IPS-15b (cell line): ENCODE measurements around the gene PYCR2.
"Not testable (repeated sequence)": the region's sequence is repeated elsewhere in the genome, so short reads cannot be mapped to it uniquely, and the experiment has no call there.

Experiments used
- H3K27me3 ChIP-seq: one replicate; pipeline ENCODE4 v1.6.1; 2013; ENCODE audit warnings: low read length; ENCODE audit not compliant: control insufficient read depth, insufficient read depth
- H3K36me3 ChIP-seq: one replicate; pipeline ENCODE4 v1.6.1; 2013; ENCODE audit warnings: low read length; ENCODE audit not compliant: control insufficient read depth, insufficient read depth
- H3K4me1 ChIP-seq: one replicate; pipeline ENCODE4 v1.6.1; 2013; ENCODE audit warnings: mild to moderate bottlenecking, low read length; ENCODE audit not compliant: control insufficient read depth, insufficient read depth
- H3K4me3 ChIP-seq: one replicate; pipeline ENCODE4 v1.5.1; 2013; ENCODE audit warnings: low read depth, low read length
- H3K9ac ChIP-seq: one replicate; pipeline ENCODE4 v1.6.1; 2013; ENCODE audit warnings: low read depth, mild to moderate bottlenecking, low read length
- H3K9me3 ChIP-seq: one replicate; pipeline ENCODE4 v1.6.1; 2013; ENCODE audit warnings: mild to moderate bottlenecking, low read length; ENCODE audit not compliant: control insufficient read depth, insufficient read depth

PYCR2 gene

DNA sequence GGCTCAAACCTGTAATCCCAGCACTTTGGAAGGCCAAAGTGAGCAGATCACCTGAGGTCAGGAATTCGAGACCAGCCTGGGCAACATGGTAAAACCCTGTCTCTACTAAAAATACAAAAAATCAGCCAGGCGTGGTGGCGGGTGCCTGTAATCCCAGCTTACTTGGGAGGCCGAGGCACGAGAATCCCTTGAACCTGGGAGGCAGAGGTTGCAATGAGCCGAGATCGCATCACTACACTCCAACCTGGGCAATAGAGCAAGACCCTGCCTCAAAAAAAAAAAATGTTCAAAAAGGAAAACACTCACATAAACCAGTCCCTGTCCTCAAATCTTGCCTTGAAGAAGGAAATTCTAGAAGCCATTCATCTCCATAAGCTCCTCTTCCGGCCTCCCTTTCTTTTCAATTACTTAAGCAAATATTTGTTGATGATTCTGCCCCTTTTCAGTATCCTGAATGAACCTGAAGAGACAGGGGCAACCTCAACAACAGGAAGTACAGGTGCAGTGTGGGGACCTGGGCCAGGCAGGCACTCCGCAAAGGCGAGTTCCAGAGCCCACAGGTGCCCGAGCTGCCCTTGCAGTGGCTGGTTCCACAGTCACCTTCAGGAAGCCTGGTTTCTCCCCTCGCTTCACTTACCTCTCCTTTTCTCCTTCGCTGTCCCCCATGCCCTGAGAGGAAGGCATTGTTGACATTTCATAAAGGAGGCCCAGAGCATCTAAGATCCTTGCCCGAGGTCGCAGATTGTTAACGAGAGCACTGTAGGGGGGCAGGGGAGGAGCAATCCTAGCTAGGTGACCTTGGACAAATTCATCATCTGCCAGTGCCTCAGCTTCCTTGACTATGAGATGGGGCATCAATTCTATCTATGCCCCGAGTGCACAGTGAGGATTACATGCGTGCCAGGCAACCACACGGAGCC is 26.2 kb downstream of the PYCR2 start:
- Histone ChIP-seq H3K36me3 (no peaks in the 10 kb centered on the region), H3K9me3 (no peaks in the 10 kb centered on the region), H3K27me3 (no peaks in the 10 kb centered on the region), H3K4me3 (no peak overlapping the region), H3K9ac (no peak overlapping the region), H3K4me1 (peaks cover 20% of the 10 kb centered on the region)

GRCh38 chr1:225896937-225897549 is 27.0 kb downstream of the PYCR2 start:
- no peak overlapping the region for H3K4me3 ChIP-seq
- peaks cover 20% of the 10 kb centered on the region for H3K4me1 ChIP-seq
- H3K36me3 ChIP-seq, result no peaks in the 10 kb centered on the region
- no peaks in the 10 kb centered on the region for H3K27me3 ChIP-seq
- no peak overlapping the region for H3K9ac ChIP-seq
- no peaks in the 10 kb centered on the region for H3K9me3 ChIP-seq

DNA sequence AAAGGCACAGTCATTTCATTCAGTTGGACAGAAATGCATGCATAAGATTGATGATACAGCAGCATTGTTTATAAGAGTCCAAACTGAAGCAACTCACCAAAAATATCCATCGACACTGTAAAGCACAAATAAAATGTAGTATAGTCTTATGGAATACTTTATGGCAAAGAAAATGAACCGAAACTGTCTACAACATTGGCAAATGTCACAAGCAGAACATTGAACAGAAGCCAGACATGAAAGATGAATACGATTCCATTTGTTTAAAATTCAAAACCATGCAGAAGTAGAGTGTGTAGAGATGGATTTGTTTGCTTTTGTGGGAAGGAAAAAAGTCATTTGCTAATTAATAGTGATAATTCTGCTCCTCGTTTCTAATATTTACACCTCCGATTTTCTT is 27.6 kb downstream of the PYCR2 start:
- Histone ChIP-seq H3K9me3 (no peaks in the 10 kb centered on the region), H3K4me1 (peaks cover 20% of the 10 kb centered on the region), H3K4me3 (no peak overlapping the region), H3K9ac (no peak overlapping the region), H3K27me3 (no peaks in the 10 kb centered on the region), H3K36me3 (no peaks in the 10 kb centered on the region)

- Histone ChIP-seq H3K27me3 (no peaks in the 10 kb centered on the region), H3K36me3 (no peaks in the 10 kb centered on the region), H3K9ac (no peak overlapping the region), H3K4me1 (peaks cover 22% of the 10 kb centered on the region), H3K9me3 (no peaks in the 10 kb centered on the region), H3K4me3 (no peak overlapping the region)
Measured at GRCh38 chr1:225892307-225892706, 31.7 kb downstream of the PYCR2 start.

DNA sequence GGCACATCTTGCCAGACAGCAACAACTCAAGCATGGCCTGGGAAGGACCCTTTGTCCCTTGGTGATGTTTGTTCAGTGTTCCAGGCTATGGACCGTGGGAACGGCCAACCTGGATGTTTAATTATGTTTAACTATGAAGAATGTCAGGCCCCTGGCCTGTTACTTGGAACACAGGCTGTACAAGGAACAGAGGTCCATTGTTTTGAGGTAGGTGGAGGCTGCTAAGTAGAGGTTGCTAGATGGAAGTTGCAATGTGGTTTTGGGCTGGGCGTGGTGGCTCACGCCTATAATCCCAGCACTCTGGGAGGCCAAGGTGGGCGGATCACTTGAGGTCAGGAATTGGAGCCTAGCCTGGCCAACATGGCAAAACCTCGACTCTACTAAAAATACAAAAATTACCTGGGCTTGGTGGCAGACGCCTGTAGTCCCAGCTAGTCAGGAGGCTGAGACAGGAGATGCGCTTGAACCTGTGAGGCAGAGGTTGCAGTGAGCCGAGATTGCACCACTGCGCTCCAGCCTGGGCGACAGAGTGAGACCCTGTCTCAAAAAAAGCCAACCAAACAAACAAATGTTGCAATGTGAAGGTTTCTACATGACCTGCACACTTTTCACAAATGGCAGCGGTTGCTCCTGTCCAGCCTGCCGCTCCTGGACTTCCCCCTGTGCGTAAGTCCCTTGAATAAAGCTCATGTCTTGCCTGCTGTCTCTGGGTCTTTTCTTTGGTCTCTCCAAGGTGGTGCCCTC is 32.6 kb downstream of the PYCR2 start:
- peaks cover 20% of the 10 kb centered on the region for H3K4me1 ChIP-seq
- no peak overlapping the region for H3K9ac ChIP-seq
- no peaks in the 10 kb centered on the region for H3K27me3 ChIP-seq
- no peaks in the 10 kb centered on the region for H3K9me3 ChIP-seq
- no peaks in the 10 kb centered on the region for H3K36me3 ChIP-seq
- H3K4me3 ChIP-seq, result no peak overlapping the region

DNA sequence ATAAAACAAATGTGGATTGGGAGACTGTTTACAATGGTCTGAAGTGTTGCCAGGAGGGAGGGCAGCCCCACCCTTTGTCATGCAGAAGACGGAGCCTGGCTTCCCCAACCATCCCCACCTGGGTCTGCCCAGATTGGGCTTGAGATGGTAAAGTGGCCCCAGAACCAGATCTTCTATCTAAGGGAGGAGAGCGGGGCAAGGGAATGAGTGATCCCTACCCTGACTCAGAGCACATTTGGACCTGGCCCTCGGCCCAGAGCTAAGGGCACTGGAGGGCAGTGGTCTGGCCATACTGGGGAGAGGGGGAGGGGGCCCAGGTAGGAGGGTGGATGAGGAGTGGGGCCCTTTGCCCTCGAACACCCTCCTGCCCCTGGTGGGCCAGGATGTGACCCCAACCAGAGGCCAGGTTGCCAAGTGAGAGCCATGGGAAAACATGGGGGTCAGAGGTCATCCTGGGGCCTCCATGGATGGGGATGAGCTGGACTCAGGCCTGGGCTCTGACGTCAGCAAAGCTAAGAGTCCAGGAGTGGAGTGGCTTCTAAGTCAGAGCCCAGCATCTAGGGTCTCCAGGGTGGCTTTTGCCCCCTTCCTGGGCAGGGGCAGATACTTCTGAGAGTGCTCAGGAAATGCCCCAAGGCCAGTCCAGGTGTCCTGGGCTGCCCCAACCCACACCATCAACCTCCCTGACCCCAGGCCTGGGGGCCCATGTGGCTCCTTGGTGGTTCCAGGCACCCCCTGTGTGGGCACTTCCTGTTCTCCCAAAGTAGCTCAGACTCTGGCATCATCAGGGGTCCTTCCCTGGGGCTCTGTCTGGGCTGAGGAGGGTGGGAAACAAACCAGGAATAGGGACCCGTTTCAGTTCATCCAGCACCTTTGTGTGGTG is 33.5 kb downstream of the PYCR2 start:
- Histone ChIP-seq H3K27me3 (no peaks in the 10 kb centered on the region), H3K9me3 (no peaks in the 10 kb centered on the region), H3K4me3 (no peak overlapping the region), H3K9ac (peak overlapping the region; percentile 12), H3K4me1 (peaks cover 20% of the 10 kb centered on the region), H3K36me3 (no peaks in the 10 kb centered on the region)

- H3K27me3 ChIP-seq, result no peaks in the 10 kb centered on the region
- no peaks in the 10 kb centered on the region for H3K36me3 ChIP-seq
- H3K9ac ChIP-seq, result no peak overlapping the region
Measured at GRCh38 chr1:225889743-225890142, 34.3 kb downstream of the PYCR2 start.

DNA sequence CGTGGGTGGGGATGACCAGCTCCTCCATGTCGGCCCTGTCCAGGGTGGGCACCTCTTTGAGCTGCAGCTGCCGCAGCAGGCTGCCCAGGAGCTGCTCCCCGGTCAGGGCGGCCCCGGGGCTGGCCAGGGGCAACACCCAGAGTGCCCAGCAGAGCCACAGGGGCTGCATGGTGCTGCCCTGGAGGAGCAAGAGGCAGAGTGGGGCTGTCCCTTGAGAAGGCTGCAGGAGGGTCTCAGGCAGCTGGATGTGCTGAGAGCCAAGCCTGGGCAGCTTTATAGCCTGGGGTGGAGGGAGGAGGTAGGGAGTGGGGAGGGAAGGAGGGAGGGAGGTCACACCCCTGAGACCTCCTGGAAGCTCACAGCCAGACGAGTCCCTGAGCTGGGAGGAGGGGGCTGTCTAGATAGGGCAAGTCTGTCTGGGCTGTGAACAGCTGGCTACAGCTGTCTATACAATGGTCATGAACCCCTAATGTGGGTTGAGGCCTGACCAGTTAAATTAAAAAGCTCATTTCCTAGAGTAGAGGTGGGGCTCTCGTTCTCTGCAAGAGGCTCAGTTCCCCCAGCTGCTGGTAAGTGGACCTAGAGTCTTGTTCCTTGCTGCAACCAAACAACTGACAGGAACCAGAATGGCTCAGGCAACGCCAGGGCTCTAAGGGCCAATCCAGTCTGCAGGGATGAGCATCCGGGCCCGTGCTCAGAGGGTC is 35.0 kb downstream of the PYCR2 start, which contains the start of gene LEFTY1:
Gene LEFTY1 (minus strand): TSS at position 249 of the 704 bp plus-strand sequence. CDS start 80 bp downstream, at position 169.
- Histone ChIP-seq H3K36me3 (no peaks in the 10 kb centered on the region), H3K9me3 (no peaks in the 10 kb centered on the region)

More at GRCh38 chr1:225889743-225890142, 34.3 kb downstream of the PYCR2 start:
- no peaks in the 10 kb centered on the region for H3K9me3 ChIP-seq
- H3K4me3 ChIP-seq, result no peak overlapping the region
- H3K4me1 ChIP-seq, result peaks cover 20% of the 10 kb centered on the region

GRCh38 chr1:225888289-225888897 is 35.7 kb downstream of the PYCR2 start:
- Histone ChIP-seq H3K36me3 (no peaks in the 10 kb centered on the region), H3K27me3 (no peaks in the 10 kb centered on the region), H3K9me3 (no peaks in the 10 kb centered on the region), H3K9ac (peak overlapping the region; percentile 60), H3K4me1 (peaks cover 20% of the 10 kb centered on the region), H3K4me3 (peak overlapping the region; percentile 23)

More for the DNA sequence above, 35.0 kb downstream of the PYCR2 start, which contains the start of gene LEFTY1:
- Histone ChIP-seq H3K9ac (peak within 1 kb of the TSS; percentile 60), H3K27me3 (no peaks in the 10 kb centered on the region), H3K4me3 (peak within 1 kb of the TSS; percentile 23), H3K4me1 (peaks cover 20% of the 10 kb centered on the region)

GRCh38 chr1:225887554-225888288 is 36.3 kb downstream of the PYCR2 start:
- not testable (repeated sequence) for H3K9ac ChIP-seq, H3K9me3 ChIP-seq, H3K27me3 ChIP-seq, H3K36me3 ChIP-seq
- Histone ChIP-seq H3K4me3 (peak overlapping the region; percentile 23), H3K4me1 (peaks cover 20% of the 10 kb centered on the region)
